Measurements from ENCODE around the gene TBC1D24. TPM values are rescaled to one million over a fixed set of nuclear protein-coding genes. Genes with fewer than 3 reads are reported as not detected.
A peak's percentile ranks its signal among the peaks of the same experiment; 100 is the strongest.

Gene TBC1D24
- total and polyA plus RNA-seq, 2 experiments from 2014 or later: 10.2 to 23.6 TPM

GRCh38 chr16:2458887-2459646, 15.9 kb upstream of the TBC1D24 start:
- Histone ChIP-seq H3K27me3 (no peaks in the 10 kb centered on the region), H3K4me3 (peak overlapping the region; percentile 42), H3K9me3 (ENCODE audit: low read depth) (no peaks in the 10 kb centered on the region), H3K4me1 (ENCODE audit: low read depth) (peaks cover 6% of the 10 kb centered on the region), H3K27ac (no peak overlapping the region), H3K36me3 (peaks cover 2% of the 10 kb centered on the region)
- no peak for TF ChIP-seq CTCF (IDR thresholded peaks at IDR 0.05; ENCODE audit: low read depth, low read length)
- no peak for DNase-seq (ENCODE audit: low read depth in 1 of 2, low spot score in 1 of 2)

- Histone ChIP-seq H3K4me1 (ENCODE audit: low read depth) (peaks cover 6% of the 10 kb centered on the region), H3K36me3 (no peaks in the 10 kb centered on the region), H3K4me3 (peak within 1 kb of the TSS; percentile 42), H3K27me3 (no peaks in the 10 kb centered on the region), H3K27ac (peak within 1 kb of the TSS; percentile 42), H3K9me3 (ENCODE audit: low read depth) (no peaks in the 10 kb centered on the region)
- no peak for TF ChIP-seq CTCF (IDR thresholded peaks at IDR 0.05; ENCODE audit: low read depth, low read length)
- DNase-seq (ENCODE audit: low read depth in 1 of 2, low spot score in 1 of 2): peak; percentile 94 to 98
These were observed 15.1 kb upstream of the TBC1D24 start, which contains the start of gene TEDC2 for GRCh38 chr16:2459647-2460390. Gene TEDC2, plus strand, starts transcription at chr16:2460109. Its CDS starts 36 bp downstream, at chr16:2460145.

GRCh38 chr16:2460391-2460713, 14.6 kb upstream of the TBC1D24 start:
- no peaks in the 10 kb centered on the region for H3K36me3 ChIP-seq
- peaks cover 6% of the 10 kb centered on the region for H3K4me1 ChIP-seq (ENCODE audit: low read depth)
- no peaks in the 10 kb centered on the region for H3K27me3 ChIP-seq
- peak overlapping the region; percentile 42 for H3K4me3 ChIP-seq
- no peaks in the 10 kb centered on the region for H3K9me3 ChIP-seq (ENCODE audit: low read depth)
- TF ChIP-seq CTCF (IDR thresholded peaks at IDR 0.05; ENCODE audit: low read depth, low read length): no peak
- H3K27ac ChIP-seq: peak overlapping the region; percentile 42
- no peak for DNase-seq (ENCODE audit: low read depth in 1 of 2, low spot score in 1 of 2)

GRCh38 chr16:2460916-2461315, 14.0 kb upstream of the TBC1D24 start:
- Histone ChIP-seq H3K9me3 (ENCODE audit: low read depth) (no peaks in the 10 kb centered on the region), H3K27ac (no peak overlapping the region), H3K4me1 (ENCODE audit: low read depth) (peaks cover 6% of the 10 kb centered on the region), H3K27me3 (no peaks in the 10 kb centered on the region), H3K4me3 (no peak overlapping the region), H3K36me3 (no peaks in the 10 kb centered on the region)
- DNase-seq (ENCODE audit: low read depth in 1 of 2, low spot score in 1 of 2): no peak
- TF ChIP-seq CTCF (IDR thresholded peaks at IDR 0.05; ENCODE audit: low read depth, low read length): no peak

GRCh38 chr16:2462031-2462866, 12.7 kb upstream of the TBC1D24 start:
- H3K27ac ChIP-seq: no peak overlapping the region
- H3K4me3 ChIP-seq: no peak overlapping the region

More at GRCh38 chr16:2462031-2462866, 12.7 kb upstream of the TBC1D24 start:
- TF ChIP-seq CTCF (IDR thresholded peaks at IDR 0.05; ENCODE audit: low read depth, low read length): no peak
- H3K9me3 ChIP-seq (ENCODE audit: low read depth): no peaks in the 10 kb centered on the region
- H3K27me3 ChIP-seq: no peaks in the 10 kb centered on the region
- peaks cover 6% of the 10 kb centered on the region for H3K4me1 ChIP-seq (ENCODE audit: low read depth)
- H3K36me3 ChIP-seq: no peaks in the 10 kb centered on the region
- no peak for DNase-seq (ENCODE audit: low read depth in 1 of 2, low spot score in 1 of 2)
